IMR-90 (cell line): ENCODE data around the gene CHTF8. TPM values are rescaled to one million over a fixed set of nuclear protein-coding genes. Genes with fewer than 3 reads are reported as not detected.

Experiments used
- ATAC-seq: fragments of 200-7000 bp; cut with Tn5 transposase; 2 replicates; pipeline ENCODE4 v1.9.1; 2020; ENCODE audit warnings: low read depth, mild to moderate bottlenecking, moderate library complexity
- BruUV-seq: library from RNA; stranded (reverse); fragments of 400-500 nt; replicated peaks from 2 replicates; lab custom pipeline; 2021; lab: Mats Ljungman, UMichigan
- CTCF ChIA-PET: fragments of 300-600 bp; formaldehyde crosslinking; extraction: SDS; loops from one replicate; lab custom pipeline; 2021; ENCODE audit warnings: antibody characterized with exemption; lab: Yijun Ruan, JAX
- POLR2A ChIA-PET: fragments of 300-600 bp; sonication (Branson Sonifier 250); formaldehyde crosslinking; loops from one replicate; lab custom pipeline; 2022; ENCODE audit warnings: antibody characterized with exemption; ENCODE audit not compliant: unreplicated experiment; lab: Charles Lee
- DNase-seq: peaks from one replicate; pipeline ENCODE4 v3.0.0; 2013
- H2AFZ ChIP-seq: replicated peaks from 2 replicates; pipeline ENCODE3; 2013; ENCODE audit warnings: low read length, mild to moderate bottlenecking; ENCODE audit not compliant: poor library complexity
- H2AK5ac ChIP-seq: 2 replicates; pipeline ENCODE4 v1.6.1; 2013; ENCODE audit warnings: low read depth, low read length, inconsistent platforms
- H2AK9ac ChIP-seq: replicated peaks from 2 replicates; pipeline ENCODE3; 2013; ENCODE audit warnings: mild to moderate bottlenecking, low read depth, low read length, moderate library complexity; ENCODE audit not compliant: poor library complexity
- H2BK120ac ChIP-seq: 2 replicates; pipeline ENCODE4 v1.6.1; 2013; ENCODE audit warnings: low read depth, low read length, inconsistent platforms
- H2BK15ac ChIP-seq: 3 replicates; pipeline ENCODE4 v1.6.1; 2013; ENCODE audit warnings: low read depth, low read length, inconsistent platforms
- H2BK20ac ChIP-seq: 2 replicates; pipeline ENCODE4 v1.6.1; 2013; ENCODE audit warnings: low read depth, mild to moderate bottlenecking, inconsistent platforms, low read length, moderate library complexity
- H2BK5ac ChIP-seq: 2 replicates; pipeline ENCODE4 v1.6.1; 2013; ENCODE audit warnings: mild to moderate bottlenecking, low read depth, low read length, inconsistent platforms; ENCODE audit not compliant: poor library complexity, severe bottlenecking
- H3K14ac ChIP-seq: replicated peaks from 2 replicates; pipeline ENCODE4 v1.6.1; 2013; ENCODE audit warnings: low read depth, low read length, inconsistent platforms
- H3K18ac ChIP-seq: 2 replicates; pipeline ENCODE4 v1.6.1; 2013; ENCODE audit warnings: low read depth, low read length, control low read depth
- H3K23ac ChIP-seq: 2 replicates; pipeline ENCODE4 v1.6.1; 2013; ENCODE audit warnings: low read depth, low read length, inconsistent platforms
- H3K27ac ChIP-seq: 2 replicates; pipeline ENCODE4 v1.5.1; 2013; ENCODE audit warnings: mild to moderate bottlenecking, control low read depth, low read length; ENCODE audit not compliant: insufficient read depth
- H3K27me3 ChIP-seq: 2 replicates; pipeline ENCODE4 v1.6.1; 2013; ENCODE audit warnings: low read length; ENCODE audit not compliant: control insufficient read depth, insufficient read depth
- H3K36me3 ChIP-seq: 2 replicates; pipeline ENCODE4 v1.6.1; 2013; ENCODE audit warnings: low read length, mixed read lengths; ENCODE audit not compliant: control insufficient read depth, insufficient read depth
- H3K4ac ChIP-seq: 2 replicates; pipeline ENCODE4 v1.6.1; 2013; ENCODE audit warnings: low read depth, low read length, inconsistent platforms
- H3K4me1 ChIP-seq: 2 replicates; pipeline ENCODE4 v1.6.1; 2013; ENCODE audit warnings: low read length, mixed read lengths; ENCODE audit not compliant: control insufficient read depth, insufficient read depth
- H3K4me2 ChIP-seq: 2 replicates; pipeline ENCODE4 v1.6.1; 2013; ENCODE audit warnings: low read depth, mild to moderate bottlenecking, control low read depth, low read length, moderate library complexity
- H3K4me3 ChIP-seq: 2 replicates; pipeline ENCODE4 v1.5.1; 2013; ENCODE audit warnings: low read depth, mild to moderate bottlenecking, control low read depth, low read length, moderate library complexity; ENCODE audit not compliant: insufficient read depth
- H3K56ac ChIP-seq: 2 replicates; pipeline ENCODE4 v1.6.1; 2013; ENCODE audit warnings: low read length, inconsistent platforms; ENCODE audit not compliant: insufficient read depth; ENCODE audit errors: extremely low read depth
- H3K79me1 ChIP-seq, 2 experiments: 2 replicates each; pipeline ENCODE4 v1.6.1; 2013; ENCODE audit warnings: low read length in 2 of 2, inconsistent platforms in 1 of 2, low read depth in 1 of 2
- H3K9ac ChIP-seq: 2 replicates; pipeline ENCODE4 v1.6.1; 2013; ENCODE audit warnings: low read depth, low read length, control low read depth
- H3K9me1 ChIP-seq: 2 replicates; pipeline ENCODE4 v1.6.1; 2013; ENCODE audit warnings: low read length, inconsistent platforms; ENCODE audit not compliant: insufficient read depth
- H3K9me3 ChIP-seq: 2 replicates; pipeline ENCODE4 v1.6.1; 2013; ENCODE audit warnings: low read length; ENCODE audit not compliant: control insufficient read depth, insufficient read depth
- H4K20me1 ChIP-seq: 2 replicates; pipeline ENCODE4 v1.6.1; 2013; ENCODE audit warnings: low read length, inconsistent platforms; ENCODE audit not compliant: insufficient read depth
- H4K5ac ChIP-seq: 2 replicates; pipeline ENCODE4 v1.6.1; 2013; ENCODE audit warnings: mild to moderate bottlenecking, low read depth, low read length, control low read depth
- H4K8ac ChIP-seq, 2 experiments: 2 replicates each; pipeline ENCODE4 v1.6.1; 2013; ENCODE audit warnings: low read depth in 2 of 2, low read length in 2 of 2, control low read depth in 1 of 2, inconsistent platforms in 1 of 2
- H4K91ac ChIP-seq: 2 replicates; pipeline ENCODE4 v1.6.1; 2013; ENCODE audit warnings: low read depth, low read length, inconsistent platforms; ENCODE audit not compliant: insufficient read depth
- CEBPB ChIP-seq: IDR thresholded peaks from 2 replicates; pipeline ENCODE4 v1.6.1; 2012; ENCODE audit warnings: low read depth, low read length, improper control_type of control experiment
- POLR2A ChIP-seq: IDR thresholded peaks from 2 replicates; pipeline ENCODE4 v1.6.1; 2012; ENCODE audit warnings: mild to moderate bottlenecking, low read depth, low read length
- WGBS, 2 experiments: methylation state at CpG; one replicate each; pipeline versions ENCODE4 v1.1.5 to v1.1.7; 2013; ENCODE audit warnings: missing lambda C conversion rate in 2 of 2; ENCODE audit not compliant: insufficient read length in 1 of 2; ENCODE audit errors: extremely low coverage in 2 of 2; 5-methylcytosine and 5-hydroxymethylcytosine counted together
- dilution Hi-C: fragments of 300-500 bp; cut with HindIII; formaldehyde crosslinking; loops from one replicate; pipeline ENCODE4 v1.14.3; 2018; ENCODE audit warnings: low sequenced_read_pairs; ENCODE audit not compliant: unreplicated experiment
- in situ Hi-C: fragments of 300-500 bp; cut with MboI; formaldehyde crosslinking; loops from 3 replicates; pipeline ENCODE4 v1.14.3; 2019; ENCODE audit warnings: low sequenced_read_pairs, inconsistent platforms, mixed read lengths
- intact Hi-C: fragments of 100-400 bp; cut with micrococcal nuclease; formaldehyde crosslinking; loops from 2 replicates; pipeline ENCODE4 v1.10.0; 2022
- polyA plus RNA-seq, 3 experiments: library from polyadenylated mRNA; depleted of rRNA; stranded (reverse); fragments of >200 nt; gene quantifications; 2 replicates each; pipeline ENCODE4 v1.2.3, GENCODE V29; 2012; ENCODE audit warnings: low replicate concordance in 1 of 3
- total RNA-seq: library from RNA; depleted of rRNA; stranded (reverse); fragments of >200 nt; gene quantifications from 2 replicates; pipeline ENCODE4 v1.2.3, GENCODE V29; 2012

The CHTF8 gene
- total and polyA plus RNA-seq, 2 of the 4 experiments (the other 2 are of a cell fraction): 47.1 to 122 TPM

DNA sequence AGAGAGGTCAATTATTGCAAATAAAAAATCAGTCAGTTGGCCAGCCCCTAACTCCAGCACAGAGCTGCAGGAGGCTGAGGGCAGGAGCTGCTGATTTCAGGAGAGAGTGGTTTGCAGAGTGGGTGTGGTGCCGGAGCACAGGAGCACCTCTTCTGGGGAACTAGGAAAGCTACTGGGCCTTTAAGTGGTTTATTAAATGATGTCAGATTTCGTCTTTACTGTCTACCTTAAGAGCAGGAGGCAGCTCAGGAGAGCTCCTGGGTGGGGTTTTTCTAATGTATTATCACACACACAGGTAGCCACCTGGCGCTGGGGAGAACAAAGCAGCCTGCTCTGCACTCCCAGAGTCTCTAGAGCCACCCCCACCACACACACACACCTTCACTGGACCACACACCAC, 38.4 kb downstream of the CHTF8 start:
- peaks cover 7% of the 10 kb centered on the region; the same call in 1 of the 2 replicates for H3K4me1 ChIP-seq
- H2AK5ac ChIP-seq: no peak overlapping the region
- no peak overlapping the region for H3K9ac ChIP-seq
- intact Hi-C loops (no loop called here), dilution Hi-C loops (no loop called here), in situ Hi-C loops (no loop called here)
- BruUV-seq: no TSS peak
- no peak overlapping the region for H4K5ac ChIP-seq
- no peaks in the 10 kb centered on the region for H3K27me3 ChIP-seq
- no peak overlapping the region for H2BK120ac ChIP-seq
- no peak overlapping the region for H3K4ac ChIP-seq
- TF ChIP-seq CEBPB (no peak), POLR2A (no peak)
- no peak overlapping the region for H2AK9ac ChIP-seq
- no peak overlapping the region for H3K4me3 ChIP-seq
- H2BK15ac ChIP-seq: no peak overlapping the region
- H3K79me1 ChIP-seq: no peaks in the 10 kb centered on the region
- CTCF ChIA-PET: no interaction called here
- H3K14ac ChIP-seq: no peak overlapping the region
- POLR2A ChIA-PET: no interaction called here
- H3K9me1 ChIP-seq: no peaks in the 10 kb centered on the region; the same call in 1 of the 2 replicates
- H3K36me3 ChIP-seq: no peaks in the 10 kb centered on the region
- no peak overlapping the region for H2BK20ac ChIP-seq
- DNase-seq: no peak
- no peak for ATAC-seq
- H4K20me1 ChIP-seq: no peaks in the 10 kb centered on the region
- no peak overlapping the region for H4K8ac ChIP-seq
- no CpG with 5 or more reads among the region's 3 CpGs for WGBS, 2 experiments
- H3K56ac ChIP-seq: no peak overlapping the region
- H3K4me2 ChIP-seq: no peak overlapping the region
- H3K18ac ChIP-seq: no peak overlapping the region
- no peak overlapping the region for H3K27ac ChIP-seq
- H3K23ac ChIP-seq: no peak overlapping the region
- no peak overlapping the region for H2AFZ ChIP-seq
- no peak overlapping the region for H4K91ac ChIP-seq
- no peaks in the 10 kb centered on the region for H3K9me3 ChIP-seq
- no peak overlapping the region for H2BK5ac ChIP-seq
